HL-60/S4 (cell line): ENCODE results near the gene TTC33.

ENCODE experiments used
- in situ Hi-C: fragments of 300-500 bp; cut with MboI; formaldehyde crosslinking; loops from 2 replicates; pipeline ENCODE4 v1.14.3; 2022; ENCODE audit warnings: low sequenced_read_pairs

The TTC33 gene

DNA sequence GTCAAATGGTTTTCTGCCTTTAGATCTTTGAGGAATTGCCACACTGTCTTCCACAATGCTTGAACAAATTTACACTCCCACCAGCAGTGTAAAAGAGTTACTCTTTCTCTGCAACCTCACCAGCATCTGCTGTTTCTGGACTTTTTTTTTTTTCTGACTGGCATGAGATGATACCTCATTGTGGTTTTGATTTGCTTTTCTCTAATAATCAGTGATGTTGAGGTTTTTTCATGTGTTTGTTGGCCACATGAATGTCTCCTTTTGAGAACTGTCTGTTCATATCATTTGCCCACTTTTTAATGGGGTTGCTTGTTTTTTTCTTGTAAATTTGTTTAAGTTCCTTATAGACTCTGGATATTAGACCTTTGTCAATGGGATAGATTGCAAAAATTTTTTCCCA, 205.3 kb downstream of the TTC33 start:
- in situ Hi-C loops: no loop called here

DNA sequence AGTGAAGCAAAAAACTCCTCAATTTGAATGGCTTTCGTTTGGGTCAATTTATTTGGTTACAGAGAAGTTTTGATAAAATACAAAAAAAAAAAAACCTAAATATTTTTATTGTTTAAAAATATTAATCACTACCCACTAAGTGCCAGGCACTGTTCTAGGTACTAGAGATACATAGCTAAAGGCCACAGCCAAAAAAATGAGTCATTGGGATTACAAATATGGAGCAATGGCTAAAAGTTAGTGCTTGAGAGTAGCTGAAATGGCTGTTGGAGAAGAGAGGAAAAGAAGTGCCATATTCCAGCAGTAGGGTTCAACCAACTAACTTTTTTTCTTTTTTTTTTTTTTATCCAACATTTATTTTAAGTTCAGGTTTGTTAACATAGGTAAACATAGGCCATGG, 206.1 kb downstream of the TTC33 start:
- in situ Hi-C loops: no loop called here

DNA sequence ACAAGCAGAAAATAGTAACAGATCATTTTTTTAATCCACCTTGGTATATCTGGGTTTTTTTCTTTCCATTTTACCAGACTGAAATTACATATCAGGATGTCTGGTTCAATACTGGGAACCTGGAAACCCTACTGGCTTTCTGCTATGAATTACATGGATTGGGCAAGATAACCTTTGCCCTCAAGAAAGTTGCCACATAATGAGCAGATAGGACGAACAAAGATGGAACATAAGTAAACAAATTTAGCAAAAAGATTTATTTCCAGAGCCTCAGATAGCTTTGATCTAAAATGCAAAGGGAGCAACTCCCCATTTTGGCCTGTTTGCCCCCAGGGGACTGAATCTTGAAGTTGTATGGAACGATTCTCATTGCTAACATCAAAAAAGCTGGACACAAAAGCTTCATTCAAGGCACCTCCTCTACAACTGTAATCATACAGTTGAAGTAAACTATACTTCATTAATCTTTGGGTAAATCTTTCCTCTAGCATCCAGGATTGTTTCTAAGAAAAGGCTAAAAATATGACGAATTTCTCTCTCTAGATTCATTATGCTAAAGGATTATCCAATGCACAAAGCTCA, 207.7 kb downstream of the TTC33 start:
- in situ Hi-C loops: no loop called here

DNA sequence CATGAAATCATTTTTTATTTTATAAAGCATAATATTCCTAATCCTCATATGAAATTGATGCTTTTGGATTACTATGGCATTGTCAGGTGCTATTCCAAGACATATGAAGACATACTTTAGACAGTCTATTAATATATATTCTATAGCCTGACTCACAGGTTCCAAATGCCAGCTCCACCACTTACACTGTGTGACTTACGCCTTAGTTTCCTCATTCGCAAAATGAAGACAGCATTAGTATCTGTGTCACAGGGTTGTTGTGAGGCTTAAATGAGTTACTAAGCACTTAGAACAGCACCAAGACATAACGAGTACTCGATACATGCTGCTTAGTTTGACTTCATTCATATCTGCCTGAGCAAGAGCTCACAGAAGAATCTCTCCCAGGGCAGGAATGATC, 208.2 kb downstream of the TTC33 start:
- in situ Hi-C loops: no loop called here

DNA sequence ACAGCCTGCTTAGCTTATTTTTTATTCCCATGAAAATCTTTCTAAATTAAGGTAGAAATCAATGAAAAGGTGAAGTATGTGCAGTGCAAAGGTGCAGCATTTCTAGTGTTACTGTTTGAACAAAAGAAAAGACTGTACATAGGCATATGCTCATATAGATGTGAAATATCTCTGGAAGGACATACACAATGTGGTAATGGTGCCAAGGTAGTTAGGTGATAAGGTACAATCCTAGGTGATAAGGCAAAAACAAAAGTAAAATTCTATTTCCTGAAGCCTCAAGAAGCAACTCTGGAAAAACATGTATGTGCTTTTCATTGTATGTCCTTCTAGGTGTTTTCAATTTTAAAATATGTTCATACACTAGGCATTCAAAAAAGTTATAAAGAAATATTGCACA, 215.5 kb downstream of the TTC33 start:
- in situ Hi-C loops: no loop called here

DNA sequence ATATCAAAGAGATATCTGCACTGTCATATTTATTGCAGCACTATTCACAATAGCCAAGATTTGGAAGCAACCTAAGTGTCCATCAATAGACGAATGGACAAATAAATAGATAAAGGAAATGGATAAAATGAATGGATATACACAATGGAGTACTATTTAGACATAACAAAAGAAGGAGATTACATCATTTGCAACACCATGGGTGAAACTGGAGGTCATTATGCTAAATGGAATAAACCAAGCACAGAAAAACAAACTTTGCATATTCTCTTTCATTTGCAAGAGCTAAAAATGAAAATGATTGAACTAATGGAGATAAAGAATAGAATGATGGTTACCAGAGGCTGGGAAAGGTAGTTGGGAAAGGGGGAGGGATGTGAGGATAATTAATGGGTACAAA, 231.1 kb downstream of the TTC33 start:
- in situ Hi-C loops: no loop called here

DNA sequence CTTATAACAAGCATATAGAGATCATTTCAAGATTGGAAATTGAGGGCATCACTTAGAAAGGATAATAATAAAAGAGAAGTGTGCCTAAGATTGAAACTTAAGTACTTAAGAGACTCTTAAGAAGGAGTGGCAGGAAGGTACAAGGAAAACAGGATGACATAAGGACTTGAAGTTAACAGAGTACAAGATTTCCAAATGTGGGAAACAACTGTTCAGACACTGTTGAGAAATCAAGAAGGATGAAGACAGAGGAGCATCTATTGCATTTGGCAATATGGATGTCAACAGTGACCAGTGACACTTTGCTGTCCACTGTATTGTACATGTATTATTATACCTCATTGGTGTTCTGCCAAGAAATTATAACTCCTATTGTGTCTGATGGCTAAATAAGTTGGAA, 233.8 kb downstream of the TTC33 start:
- in situ Hi-C loops: no loop called here

DNA sequence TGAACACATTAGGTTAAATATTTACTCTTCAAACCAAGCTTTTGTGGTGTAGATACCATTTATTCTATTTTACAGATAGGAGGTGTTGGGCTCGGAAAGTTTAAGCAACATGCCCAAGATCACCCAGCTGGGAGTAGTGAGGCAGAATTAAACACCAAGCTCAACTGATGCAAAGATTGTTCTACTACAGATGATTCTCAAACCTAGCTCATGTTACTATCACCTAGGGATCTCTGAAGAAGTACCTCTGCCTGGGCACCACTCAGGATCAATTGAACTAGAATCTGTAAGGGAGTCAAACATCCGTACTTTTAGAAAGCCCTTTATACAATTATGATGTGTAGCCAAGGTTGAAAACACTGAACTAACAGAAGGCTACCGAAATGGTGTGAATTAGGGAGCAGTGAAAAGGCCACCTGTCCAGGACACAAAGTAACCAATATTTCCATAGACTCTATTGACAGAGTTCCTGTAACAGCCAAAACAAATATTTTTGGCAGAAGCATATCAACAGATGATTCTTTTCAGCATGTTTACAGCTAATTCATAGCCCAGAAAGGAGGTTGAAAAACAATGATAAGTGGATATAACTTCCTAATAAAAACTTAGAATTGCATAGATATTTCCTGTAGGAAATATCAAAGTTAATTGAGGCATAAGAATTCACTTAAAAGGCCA, 234.5 kb downstream of the TTC33 start:
- in situ Hi-C loops: no loop called here

DNA sequence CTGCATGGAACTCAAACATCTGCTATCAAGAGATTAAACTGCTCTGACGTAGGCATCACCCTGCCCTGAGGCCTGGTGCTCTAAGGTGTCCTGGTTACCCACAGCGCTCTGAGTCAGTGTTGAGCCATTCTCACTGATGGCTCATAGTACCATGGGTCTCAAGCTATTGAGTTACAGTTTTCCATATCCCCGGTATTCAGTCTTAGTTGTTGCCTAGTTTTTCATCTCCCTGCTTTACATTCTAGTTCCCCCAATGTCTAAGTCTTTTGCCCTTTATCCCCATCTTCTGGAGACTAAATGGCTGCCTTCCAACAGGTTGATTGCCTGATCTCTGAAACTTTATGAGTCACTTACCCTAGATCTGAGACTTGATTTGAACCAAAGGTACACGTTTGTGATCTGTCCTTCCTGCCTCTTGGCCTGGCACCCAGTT, 237.3 kb downstream of the TTC33 start:
- in situ Hi-C loops: no loop called here

DNA sequence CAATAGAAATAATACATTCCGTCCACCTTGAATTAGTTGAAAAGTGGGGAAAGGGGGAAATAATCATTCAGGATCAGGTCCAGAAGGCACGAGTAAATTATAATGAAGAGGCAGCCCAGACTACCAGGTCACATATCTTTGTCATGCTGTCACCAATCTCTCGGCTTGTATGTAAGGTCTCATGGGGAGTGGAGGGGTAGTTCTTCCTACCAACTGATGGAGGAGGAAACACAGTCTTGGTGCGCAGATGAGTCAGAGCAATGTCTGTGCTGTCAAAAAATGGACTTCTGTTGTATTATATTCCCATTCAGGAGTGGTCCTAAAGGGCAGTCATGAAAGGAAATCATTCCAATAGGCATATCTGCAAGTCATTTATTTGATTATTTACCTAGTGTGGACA, 240.3 kb downstream of the TTC33 start:
- in situ Hi-C loops: no loop called here

DNA sequence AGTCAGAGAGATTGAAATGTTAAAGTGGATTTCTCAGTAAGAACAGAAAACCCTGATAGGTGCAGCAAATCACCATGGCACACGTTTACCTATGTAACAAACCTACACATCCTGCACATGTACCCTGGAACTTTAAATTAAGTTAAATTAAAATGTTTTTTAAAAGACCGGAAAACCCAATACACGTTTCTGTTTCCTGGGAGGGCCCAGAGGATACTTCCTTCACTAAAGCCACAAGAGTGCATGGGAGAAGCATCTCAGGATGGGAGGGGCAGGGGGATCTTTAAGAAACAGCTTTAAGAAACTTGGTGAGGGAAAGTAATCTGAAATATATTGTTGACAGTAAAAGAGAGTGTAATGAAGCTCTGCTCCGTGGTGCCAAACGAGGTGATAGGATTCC, 240.8 kb downstream of the TTC33 start:
- in situ Hi-C loops: no loop called here

DNA sequence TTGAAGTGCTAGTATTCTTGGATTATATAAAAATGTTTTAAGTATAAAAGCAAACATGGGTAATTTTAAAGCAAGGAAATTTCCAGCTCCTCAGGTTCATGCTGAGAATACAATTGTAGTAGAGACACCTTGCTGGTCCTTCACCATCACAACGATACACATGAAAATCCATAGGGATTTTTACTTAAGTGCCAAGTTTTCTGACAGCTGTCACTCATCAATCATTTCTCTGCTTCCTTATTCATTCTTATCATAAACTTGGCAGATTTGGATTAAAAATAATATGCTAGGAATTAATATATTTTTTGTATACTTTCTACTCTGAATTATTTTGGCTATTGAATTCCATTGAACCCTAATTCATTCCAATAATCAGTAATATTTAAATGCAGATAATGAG, 244.0 kb downstream of the TTC33 start:
- in situ Hi-C loops: no loop called here

DNA sequence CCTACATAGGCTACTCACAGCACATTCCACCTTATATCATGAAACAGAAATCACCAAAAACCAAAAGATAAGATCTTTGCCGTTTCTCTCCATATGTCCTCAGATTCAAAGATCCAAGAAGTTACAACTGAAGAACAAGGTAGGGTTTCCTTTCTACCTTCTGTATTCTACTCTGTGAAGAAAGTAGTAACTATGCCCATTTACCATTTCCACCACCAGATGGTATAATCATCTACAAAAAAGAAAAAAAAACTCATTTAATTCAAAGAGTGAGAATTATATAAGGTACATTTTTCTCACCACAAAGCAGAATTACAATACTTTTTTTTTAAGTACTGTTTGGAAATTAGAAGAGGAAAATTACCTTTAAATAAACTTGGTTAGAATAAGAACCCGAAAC, 248.7 kb downstream of the TTC33 start:
- in situ Hi-C loops: no loop called here

DNA sequence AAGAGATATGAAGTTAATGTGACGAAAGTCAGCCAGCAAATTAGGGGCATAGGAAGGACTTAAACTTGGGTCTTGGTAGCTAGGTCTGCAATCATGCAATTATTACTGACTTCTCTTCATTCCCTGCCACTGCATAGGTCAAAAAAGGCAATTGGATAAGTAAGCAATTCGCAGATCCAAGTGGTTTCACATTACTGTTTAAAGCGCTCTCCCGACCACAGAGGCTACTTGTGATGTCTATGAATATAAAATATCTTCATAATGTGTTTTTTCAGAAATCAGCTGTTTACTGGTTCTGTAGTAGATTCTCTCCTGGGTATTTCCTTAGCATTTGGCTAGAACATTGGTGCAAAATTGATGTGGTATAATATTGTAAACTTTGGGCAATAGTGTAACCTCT, 250.7 kb downstream of the TTC33 start:
- in situ Hi-C loops: no loop called here

DNA sequence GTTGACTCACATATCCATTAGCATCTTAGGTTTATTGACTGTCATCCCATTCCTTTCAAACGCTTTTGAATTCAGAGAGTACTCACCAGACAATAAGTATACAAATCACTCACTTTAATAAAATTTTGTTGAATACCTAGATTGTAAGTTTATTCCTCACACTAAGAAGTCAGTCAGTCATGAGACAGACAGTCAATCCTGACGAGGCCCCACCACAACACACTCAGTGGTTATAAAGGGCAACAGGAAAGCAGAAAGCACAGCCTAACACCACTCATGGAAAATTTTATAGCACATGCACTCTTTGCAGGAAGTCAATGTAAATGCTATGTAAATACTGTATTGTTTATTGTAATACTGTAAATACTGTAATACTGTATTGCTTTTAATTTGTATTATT, 252.3 kb downstream of the TTC33 start:
- in situ Hi-C loops: no loop called here

DNA sequence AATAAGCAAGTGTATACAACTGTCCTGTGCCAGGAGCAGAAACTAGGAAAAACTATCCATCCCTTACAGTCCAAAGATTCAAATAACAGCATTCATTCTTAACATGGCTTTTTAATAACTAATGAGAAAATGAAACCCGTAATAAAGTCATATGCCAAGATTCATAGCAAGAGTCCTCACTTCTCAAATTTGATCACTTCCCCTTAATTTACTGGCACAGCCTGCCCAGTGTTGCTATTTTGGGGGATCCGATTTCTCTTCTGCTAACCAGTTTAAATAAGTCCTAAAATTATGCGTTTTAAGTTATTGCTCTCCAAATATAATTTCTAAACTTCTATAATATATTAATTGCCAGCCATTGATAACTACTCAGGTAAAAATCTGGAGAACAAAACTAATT, 253.0 kb downstream of the TTC33 start:
- in situ Hi-C loops: no loop called here

DNA sequence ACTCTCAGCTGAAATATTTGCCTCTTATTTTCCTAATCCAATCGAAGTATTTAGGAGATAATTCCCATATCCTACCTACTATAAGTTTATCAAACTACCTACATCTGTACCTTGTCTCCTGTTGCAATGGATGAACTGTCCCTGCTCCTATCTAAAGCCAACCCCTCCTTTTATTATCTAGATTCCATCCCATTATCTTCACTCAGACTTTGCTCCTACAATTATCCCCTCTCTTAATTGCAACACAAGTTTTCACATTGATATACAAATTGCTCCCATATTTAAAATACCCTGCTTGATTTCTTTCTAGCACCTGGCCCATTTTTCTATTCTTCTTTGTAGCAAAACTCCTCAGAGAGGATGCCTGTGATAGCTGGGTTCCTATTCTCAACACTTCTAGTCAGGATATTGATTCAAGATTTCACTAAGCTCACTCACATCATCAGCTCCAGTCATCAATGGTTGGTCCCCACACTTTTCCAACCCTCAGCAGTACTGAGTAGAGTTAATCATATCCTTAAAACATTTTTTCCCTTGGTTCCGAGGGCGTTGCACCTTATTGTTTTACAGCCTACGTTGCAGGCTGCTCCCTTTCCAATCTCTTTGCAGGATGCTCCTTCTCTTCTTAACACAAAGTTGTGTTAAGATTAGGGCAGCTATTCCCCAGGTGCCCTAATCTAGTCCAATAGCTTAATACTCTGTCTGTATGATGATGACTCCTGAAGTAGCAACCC, 253.9 kb downstream of the TTC33 start:
- in situ Hi-C loops: no loop called here

DNA sequence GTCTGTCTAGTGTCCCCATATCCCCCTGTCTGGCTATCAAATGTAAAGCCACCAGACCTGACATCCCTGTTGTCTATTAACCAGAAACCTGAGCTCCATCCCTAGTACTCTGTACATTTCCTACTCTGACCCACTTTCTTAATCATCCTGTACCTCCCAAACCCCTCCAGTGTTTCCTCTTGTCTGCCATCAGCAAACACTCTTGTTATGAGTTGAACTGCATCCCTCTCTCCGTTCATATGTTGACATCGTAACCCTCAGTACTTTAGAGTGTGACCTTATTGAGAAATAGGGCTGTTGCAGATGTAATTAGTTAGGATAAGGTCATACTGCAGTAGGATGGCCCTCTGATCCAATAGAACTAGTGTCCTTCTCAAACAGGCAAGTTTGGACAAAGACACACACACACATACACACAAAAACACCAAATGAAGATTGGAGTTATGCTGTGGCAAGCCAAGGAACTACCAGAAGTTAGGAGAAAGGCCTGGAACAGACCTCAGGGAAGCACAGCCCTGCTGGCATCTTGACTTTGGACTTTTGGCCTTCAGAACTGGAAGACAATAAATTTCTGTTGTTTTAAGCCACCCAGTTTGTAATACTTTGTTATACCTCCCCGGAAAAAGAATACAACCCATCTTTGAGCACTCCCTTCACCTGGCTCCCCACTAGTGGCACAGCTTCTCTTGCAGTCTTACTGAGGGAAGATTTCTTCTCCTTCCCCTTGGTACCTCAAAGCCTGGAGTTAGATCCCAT, 256.1 kb downstream of the TTC33 start:
- in situ Hi-C loops: no loop called here

DNA sequence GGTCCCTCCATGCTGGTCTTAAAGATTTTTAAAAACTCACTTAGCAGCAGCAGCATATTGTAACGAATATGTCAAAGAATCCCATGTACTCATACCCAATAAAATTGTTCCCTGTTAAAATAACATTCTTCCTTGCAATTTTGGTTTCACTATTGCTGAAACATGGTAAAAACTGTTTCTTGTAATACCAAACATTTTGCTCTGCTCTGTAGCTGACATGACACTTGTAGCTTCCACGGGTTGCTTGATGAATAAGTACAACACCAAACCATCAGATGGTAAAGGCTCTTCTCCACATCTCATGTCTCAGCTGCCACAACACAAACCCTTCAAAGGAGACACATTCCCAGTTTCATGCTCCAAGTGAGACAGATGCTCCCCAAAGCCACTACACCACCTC, 256.8 kb downstream of the TTC33 start:
- in situ Hi-C loops: no loop called here

DNA sequence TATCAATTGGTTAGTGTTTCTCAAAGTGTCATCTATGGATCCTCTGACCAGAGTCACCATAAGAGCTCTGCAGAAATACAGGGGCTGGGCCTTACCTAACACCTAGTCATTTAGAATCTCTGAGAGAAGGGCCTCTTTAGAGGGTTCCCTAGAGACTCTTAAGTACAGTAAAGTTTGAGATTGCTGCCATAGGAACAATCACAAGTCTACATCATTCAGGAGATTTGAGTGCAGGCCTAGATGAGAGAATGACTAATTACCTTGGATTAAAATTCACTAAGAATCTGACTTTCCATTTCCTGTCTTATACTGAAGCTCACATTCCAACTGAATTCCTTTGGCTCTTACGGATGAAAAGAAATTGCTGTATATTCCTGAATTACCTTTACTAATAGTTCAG, 258.2 kb downstream of the TTC33 start:
- in situ Hi-C loops: no loop called here

DNA sequence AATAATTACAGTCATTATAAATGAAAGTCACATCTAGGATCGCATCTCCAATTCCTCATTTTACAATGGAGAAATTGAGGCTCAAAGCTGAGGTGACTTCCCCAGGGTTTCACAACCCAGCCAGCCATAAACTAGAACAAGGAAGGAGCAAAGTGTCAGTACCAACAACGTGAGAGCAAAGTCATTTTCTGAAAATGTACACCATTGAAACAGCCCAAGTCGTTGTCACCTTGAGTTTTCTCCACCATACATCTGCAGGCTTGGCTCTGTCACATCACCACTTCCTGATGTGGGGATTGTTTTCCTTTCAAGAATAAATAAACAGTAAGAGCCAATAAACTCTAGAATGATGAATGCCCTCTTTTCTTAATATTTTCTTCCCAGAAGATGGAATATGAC, 260.5 kb downstream of the TTC33 start:
- in situ Hi-C loops: no loop called here
